ENCODE data around the gene SLC45A1. TPM values are rescaled to one million over a fixed set of nuclear protein-coding genes. Genes with fewer than 3 reads are reported as not detected.

SLC45A1 gene
- total and polyA plus RNA-seq, 2 of the 4 experiments (the other 2 are of a cell fraction) = 0.72 to 3.9 TPM

- no TSS peak for BruUV-seq (replicated peaks)
- Histone ChIP-seq H3K4ac (ENCODE audit: low read depth, low read length) (no peak overlapping the region; the same call in 1 of the 2 replicates), H2BK120ac (ENCODE audit: low read depth, low read length) (no peak overlapping the region), H3K4me1 (ENCODE audit: control insufficient read depth, insufficient read depth, low read length) (peaks cover 23% of the 10 kb centered on the region), H3K9ac (ENCODE audit: low read depth, low read length) (no peak overlapping the region), H3K4me3 (ENCODE audit: insufficient read depth, low read depth, low read length) (no peak overlapping the region), H3K56ac (ENCODE audit: extremely low read depth, insufficient read depth, low read length) (no peak overlapping the region), H3K14ac (replicated peaks; ENCODE audit: low read depth, low read length) (peak overlapping the region; percentile 14; the same call in 1 of the 2 replicates), H4K20me1 (ENCODE audit: insufficient read depth, low read length) (peaks cover 69% of the 10 kb centered on the region), H4K5ac (ENCODE audit: low read depth, low read length) (no peak overlapping the region), H2AFZ (replicated peaks; ENCODE audit: low read length, poor library complexity) (no peak overlapping the region), H3K9me3 (ENCODE audit: control insufficient read depth, insufficient read depth, low read length) (no peaks in the 10 kb centered on the region), H2AK5ac (ENCODE audit: low read depth, low read length) (peak overlapping the region; percentile 31; the same call in 1 of the 2 replicates), H2BK5ac (ENCODE audit: low read depth, low read length, poor library complexity, severe bottlenecking) (peak overlapping the region; percentile 11), H3K27me3 (ENCODE audit: control insufficient read depth, insufficient read depth, low read length) (no peaks in the 10 kb centered on the region), H2BK20ac (ENCODE audit: low read depth, low read length) (no peak overlapping the region), H4K8ac (ENCODE audit: low read depth in 2 of 2, low read length in 2 of 2) (no peak overlapping the region), H3K36me3 (ENCODE audit: control insufficient read depth, insufficient read depth, low read length) (peaks cover 55% of the 10 kb centered on the region), H3K9me1 (ENCODE audit: insufficient read depth, low read length) (peaks cover 51% of the 10 kb centered on the region), H3K79me1 (ENCODE audit: low read depth in 1 of 2, low read length in 2 of 2) (peaks cover 46 to 83% of the 10 kb centered on the region in 2 experiments), H2AK9ac (replicated peaks; ENCODE audit: low read depth, low read length, poor library complexity) (no peak overlapping the region), H2BK15ac (ENCODE audit: low read depth, low read length) (no peak overlapping the region), H3K18ac (ENCODE audit: low read depth, low read length) (no peak overlapping the region), H4K91ac (ENCODE audit: insufficient read depth, low read depth, low read length) (no peak overlapping the region), H3K4me2 (ENCODE audit: low read depth, low read length) (no peak overlapping the region), H3K27ac (ENCODE audit: insufficient read depth, low read length) (peak overlapping the region; percentile 11; the same call in 1 of the 2 replicates), H3K23ac (ENCODE audit: low read depth, low read length) (peak overlapping the region; percentile 65; the same call in 1 of the 2 replicates)
- no peak for DNase-seq
- dilution Hi-C loops (cut with HindIII; ENCODE audit: low sequenced_read_pairs, unreplicated experiment) (no loop called here), intact Hi-C loops (cut with micrococcal nuclease) (no loop called here), in situ Hi-C loops (cut with MboI; ENCODE audit: low sequenced_read_pairs) (no loop called here)
- ChIA-PET CTCF (interaction anchor here (0.6 kb wide), 1 partner anchor 127 kb away, joined by 8 read pairs; no protein-coding TSS in a partner anchor), POLR2A (ENCODE audit: unreplicated experiment) (interaction anchor here (0.6 kb wide), 1 partner anchor 25 kb away, joined by 12 read pairs; no protein-coding TSS in a partner anchor)
- TF ChIP-seq FOS (IDR thresholded peaks at IDR 0.05; ENCODE audit: low read depth, low read length) = no peak
- TF ChIP-seq MAFK (IDR thresholded peaks at IDR 0.05; ENCODE audit: low read depth, low read length) = no peak
- no peak for TF ChIP-seq RFX5 (IDR thresholded peaks at IDR 0.05; ENCODE audit: low read depth, low read length)
- no peak for TF ChIP-seq CTCF (conservative IDR thresholded peaks at IDR 0.05; ENCODE audit: low read depth, low read length)
- TF ChIP-seq NFE2L2 (IDR thresholded peaks at IDR 0.05; ENCODE audit: low read depth, low read length) = no peak
- TF ChIP-seq RAD21 (IDR thresholded peaks at IDR 0.05; ENCODE audit: low read length) = no peak
- no peak for TF ChIP-seq USF2 (IDR thresholded peaks at IDR 0.05; ENCODE audit: low read depth, low read length)
- TF ChIP-seq RCOR1 (IDR thresholded peaks at IDR 0.05; ENCODE audit: insufficient replicate concordance, low read length) = no peak
- no peak for TF ChIP-seq MXI1 (IDR thresholded peaks at IDR 0.05; ENCODE audit: borderline replicate concordance, low read depth, low read length)
- no peak for TF ChIP-seq MAZ (IDR thresholded peaks at IDR 0.05; ENCODE audit: borderline replicate concordance, low read depth, low read length)
- no peak for TF ChIP-seq POLR2A (IDR thresholded peaks at IDR 0.05; ENCODE audit: low read depth, low read length)
- no peak for TF ChIP-seq CHD1 (IDR thresholded peaks at IDR 0.05; ENCODE audit: low read depth, low read length)
- TF ChIP-seq SMC3 (IDR thresholded peaks at IDR 0.05; ENCODE audit: low read depth, low read length) = no peak
- TF ChIP-seq BHLHE40 (IDR thresholded peaks at IDR 0.05; ENCODE audit: low read depth, low read length) = no peak
- TF ChIP-seq CEBPB (IDR thresholded peaks at IDR 0.05; ENCODE audit: low read depth, low read length) = no peak
- no peak for ATAC-seq (ENCODE audit: low read depth)
- no CpG with 5 or more reads among the region's 2 CpGs for WGBS, 2 experiments (ENCODE audit: extremely low coverage in 2 of 2, insufficient read length in 1 of 2)
Observed at GRCh38 chr1:8384577-8384976, 66.7 kb downstream of the SLC45A1 start.

Data from IMR-90 (cell line).